Measurements from ENCODE around the gene ADPRHL1.
"Not testable (repeated sequence)": the region's sequence is repeated elsewhere in the genome, so short reads cannot be mapped to it uniquely, and the experiment has no call there.

ADPRHL1 gene

DNA sequence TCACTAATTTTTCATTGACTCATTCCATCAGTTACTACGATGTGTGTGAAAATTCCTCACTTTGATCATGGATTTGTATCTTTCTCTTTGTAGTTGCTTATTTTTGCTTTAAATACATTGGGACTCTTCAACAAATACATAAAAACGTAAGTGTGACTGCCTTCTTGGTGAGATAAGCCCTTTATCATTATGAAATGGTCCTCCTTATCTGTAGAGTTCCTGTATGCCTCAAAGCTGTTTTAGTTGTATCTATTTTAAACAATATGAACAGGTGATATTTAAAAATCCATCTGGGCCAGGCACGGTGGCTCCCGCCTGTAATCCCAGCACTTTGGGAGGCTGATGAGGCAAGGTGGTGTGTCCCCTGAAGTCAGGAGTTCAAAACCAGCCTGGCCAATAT is 25.9 kb upstream of the ADPRHL1 start:
- no peak for DNase-seq (ENCODE audit: low read depth in 1 of 2, low spot score in 1 of 2)

DNA sequence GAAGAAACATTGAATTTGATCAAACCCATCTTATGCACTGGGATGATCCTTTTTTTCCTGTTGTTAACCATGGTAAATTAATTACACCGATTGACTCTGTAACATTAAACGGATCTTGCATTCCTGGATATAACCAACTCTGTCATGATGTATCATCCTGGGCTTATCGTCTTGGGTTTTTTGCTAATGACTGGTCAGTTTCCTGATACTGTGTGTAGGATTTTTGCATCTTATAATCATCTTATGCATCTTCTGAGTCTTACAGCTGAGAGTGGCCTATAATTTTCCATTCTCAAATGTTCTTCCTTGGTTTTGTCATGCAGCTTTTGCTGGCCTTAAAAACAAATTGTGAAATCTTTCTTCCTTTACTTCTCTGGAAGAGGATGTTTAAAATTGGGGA is 24.4 kb upstream of the ADPRHL1 start:
- DNase-seq (ENCODE audit: low read depth in 1 of 2, low spot score in 1 of 2), result no peak

DNA sequence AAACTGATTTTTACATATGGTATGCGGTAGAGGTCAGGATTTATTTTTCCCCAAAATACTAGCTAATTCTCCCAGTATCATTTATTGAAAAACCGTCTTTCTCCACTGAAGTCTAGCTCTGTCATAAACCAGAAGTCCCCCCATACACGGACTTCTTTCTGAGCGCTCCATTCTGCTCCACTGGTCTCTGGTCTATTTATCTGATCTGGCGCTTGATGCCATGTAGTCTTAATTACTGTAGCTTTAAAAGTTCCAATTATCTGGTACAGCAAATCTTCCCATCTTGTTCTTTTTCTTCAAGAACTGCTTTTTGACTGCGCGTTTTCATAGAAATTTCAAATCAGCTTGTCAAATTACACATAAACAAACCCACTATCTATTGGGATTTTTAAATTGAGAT is 23.5 kb upstream of the ADPRHL1 start:
- DNase-seq (ENCODE audit: low read depth in 1 of 2, low spot score in 1 of 2), result no peak

DNA sequence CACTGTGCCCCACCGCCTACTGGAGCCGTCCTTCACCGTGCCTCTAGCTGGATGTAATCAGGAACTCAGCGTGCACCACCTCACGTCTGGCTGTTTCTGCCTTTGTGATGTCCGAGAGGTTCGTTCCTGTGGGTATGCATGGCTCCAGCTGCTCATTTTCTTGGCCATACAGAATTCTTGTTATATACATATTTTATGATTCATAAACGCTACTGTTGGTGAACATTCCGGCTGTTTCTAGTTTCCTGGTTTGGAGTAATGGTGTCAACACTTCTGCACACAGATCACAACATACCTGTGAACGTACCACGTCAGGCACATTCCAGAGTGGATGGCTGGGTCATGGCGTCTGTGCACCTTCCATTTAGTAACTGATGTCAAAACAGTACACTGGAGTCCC is 22.6 kb upstream of the ADPRHL1 start:
- no peak for DNase-seq (ENCODE audit: low read depth in 1 of 2, low spot score in 1 of 2)

DNA sequence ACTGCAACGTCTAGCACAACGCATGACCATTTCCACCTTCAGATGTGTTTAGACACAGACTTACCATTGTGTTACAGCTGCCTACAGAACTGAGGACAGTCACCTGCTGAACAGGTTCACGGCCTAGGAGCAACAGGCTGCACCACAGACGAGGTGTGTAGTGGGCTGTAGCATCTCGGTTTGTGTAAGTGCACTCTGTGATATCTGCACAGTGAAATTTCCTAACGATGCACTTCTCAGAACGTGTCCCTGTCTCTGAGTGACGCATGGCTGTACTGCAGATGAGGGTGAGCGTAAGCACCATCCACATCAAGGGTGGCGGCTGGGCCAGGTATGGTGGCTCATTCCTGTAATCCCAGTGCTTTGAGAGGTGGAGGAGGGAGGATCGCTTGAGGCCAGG is 22.0 kb upstream of the ADPRHL1 start:
- DNase-seq (ENCODE audit: low read depth in 1 of 2, low spot score in 1 of 2), result no peak

DNA sequence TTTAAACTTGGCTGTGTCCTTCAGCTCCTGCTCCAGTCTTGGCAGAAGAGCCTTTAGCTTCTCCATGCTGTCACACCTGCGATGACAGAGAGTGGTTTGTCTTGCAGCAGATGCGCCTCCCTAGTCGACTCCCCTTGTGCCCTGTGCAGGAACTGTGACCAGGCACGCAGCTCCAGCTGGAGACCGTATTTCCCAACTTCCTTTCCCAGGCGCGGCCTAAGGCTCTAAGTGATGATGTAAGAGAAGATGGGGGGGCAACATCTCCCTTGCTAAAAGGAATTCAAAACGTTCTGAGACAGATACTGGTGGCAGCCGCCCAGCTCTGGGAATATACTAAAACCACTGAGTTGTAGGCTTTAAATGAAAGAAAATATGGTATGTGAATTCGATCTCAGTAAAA is 20.9 kb upstream of the ADPRHL1 start:
- no peak for DNase-seq (ENCODE audit: low read depth in 1 of 2, low spot score in 1 of 2)

DNA sequence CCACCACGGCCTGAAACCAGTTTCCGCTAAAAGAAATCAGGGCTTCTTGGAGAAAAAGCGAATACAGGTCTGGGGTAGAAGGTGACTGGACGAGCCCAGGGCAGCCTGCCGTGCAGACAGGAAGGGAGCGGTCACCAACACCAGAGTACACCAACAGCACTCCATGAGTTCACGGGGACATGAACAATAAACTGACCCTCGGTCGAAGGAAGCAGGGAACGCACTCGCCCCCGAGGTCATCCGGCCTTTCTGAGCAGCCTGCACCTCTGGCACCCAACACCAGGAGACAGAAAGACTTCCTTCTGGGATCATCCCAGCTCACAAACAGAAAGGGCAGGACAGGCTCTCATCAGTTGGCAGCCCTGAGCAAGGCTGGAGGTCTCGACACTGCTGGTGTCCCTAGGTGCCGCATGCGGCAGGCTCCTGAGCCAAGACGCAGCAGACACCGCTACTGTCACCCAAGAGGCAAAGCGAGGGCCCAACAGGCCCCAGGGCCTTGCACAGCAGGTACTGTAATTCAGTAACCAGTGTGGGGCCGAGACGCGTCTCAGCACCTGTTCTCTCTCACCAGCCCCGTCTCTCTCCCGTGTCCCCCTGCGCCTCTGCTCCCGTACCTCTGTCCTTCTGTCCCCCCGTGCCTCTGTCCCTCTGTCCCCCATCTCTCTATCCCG is 19.2 kb upstream of the ADPRHL1 start:
- no peak for DNase-seq (ENCODE audit: low read depth in 1 of 2, low spot score in 1 of 2)

DNA sequence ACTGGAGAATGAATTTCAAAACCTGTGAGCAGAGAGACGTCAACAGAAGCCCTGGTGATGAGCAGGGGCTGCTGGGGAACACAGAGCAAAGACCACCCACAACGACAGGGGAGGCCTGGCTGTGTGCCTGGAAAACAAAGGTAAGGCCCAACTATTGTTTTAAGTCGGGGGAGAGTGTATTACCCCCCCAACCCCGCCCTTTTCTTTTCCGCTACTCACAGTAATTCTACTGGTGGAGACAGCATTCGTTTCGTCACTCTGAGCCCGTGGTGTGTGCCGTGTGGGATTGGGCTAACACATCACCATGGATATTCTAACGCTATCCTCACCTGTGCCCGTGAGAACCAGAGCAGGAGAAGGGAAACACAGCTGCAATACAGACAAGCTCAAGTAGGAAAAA is 18.6 kb upstream of the ADPRHL1 start:
- no peak for DNase-seq (ENCODE audit: low read depth in 1 of 2, low spot score in 1 of 2)

DNA sequence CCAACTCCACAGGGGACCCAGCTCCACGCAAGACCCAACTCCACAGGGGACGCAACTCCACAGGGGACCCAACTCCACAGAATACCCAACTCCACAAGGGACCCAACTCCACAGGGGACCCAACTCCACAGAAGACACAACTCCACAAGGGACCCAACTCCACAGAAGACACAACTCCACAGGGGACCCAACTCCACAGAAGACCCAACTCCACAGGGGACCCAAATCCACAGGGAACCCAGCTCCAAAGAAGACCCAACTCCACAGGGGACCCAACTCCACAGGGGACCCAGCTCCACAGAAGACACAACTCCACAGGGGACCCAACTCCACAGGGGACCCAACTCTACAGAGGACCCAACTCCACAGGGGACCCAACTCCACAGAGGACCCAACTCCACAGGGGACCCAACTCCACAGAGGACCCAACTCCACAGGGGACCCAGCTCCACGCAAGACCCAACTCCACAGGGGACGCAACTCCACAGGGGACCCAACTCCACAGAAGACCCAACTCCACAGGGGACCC is 17.4 kb upstream of the ADPRHL1 start:
- DNase-seq (ENCODE audit: low read depth in 1 of 2, low spot score in 1 of 2), result not testable (repeated sequence)

DNA sequence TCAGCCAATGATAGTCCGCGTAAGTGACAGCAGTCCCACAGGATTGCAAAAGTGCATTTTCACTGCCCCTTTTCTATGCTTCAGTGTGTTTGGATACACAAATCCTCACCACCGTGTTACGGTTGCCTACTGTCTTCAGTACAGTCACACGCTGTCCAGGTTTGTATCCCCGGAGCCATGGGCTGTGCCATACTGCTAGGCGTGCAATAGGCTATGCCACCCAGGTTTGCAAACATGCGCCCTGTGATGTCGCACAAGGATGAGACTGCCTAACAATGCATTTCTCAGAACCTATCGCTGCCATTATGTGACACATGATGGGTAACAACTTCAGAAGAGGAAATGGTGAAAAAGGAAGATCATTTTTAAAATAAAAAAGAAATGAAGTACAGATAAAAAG is 16.8 kb upstream of the ADPRHL1 start:
- no peak for DNase-seq (ENCODE audit: low read depth in 1 of 2, low spot score in 1 of 2)

DNA sequence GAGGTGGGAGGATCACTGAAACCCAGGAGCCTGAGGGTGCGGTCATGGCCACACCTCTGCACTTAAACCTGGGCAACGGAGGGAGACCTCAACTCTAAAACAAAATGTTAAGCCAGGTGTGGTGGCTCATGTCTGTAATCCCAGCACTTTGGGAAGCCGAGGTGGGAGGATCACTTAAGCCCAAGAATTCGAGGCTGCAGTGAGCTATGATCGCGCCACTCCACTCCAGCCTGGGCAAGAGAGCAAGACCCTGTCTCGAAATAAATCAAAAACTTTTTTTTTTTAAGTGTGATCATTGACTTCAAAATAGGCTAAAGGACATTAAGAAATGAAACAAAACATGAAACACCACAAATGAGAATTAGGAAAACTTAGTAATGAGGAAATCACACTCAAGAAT is 16.3 kb upstream of the ADPRHL1 start:
- no peak for DNase-seq (ENCODE audit: low read depth in 1 of 2, low spot score in 1 of 2)

DNA sequence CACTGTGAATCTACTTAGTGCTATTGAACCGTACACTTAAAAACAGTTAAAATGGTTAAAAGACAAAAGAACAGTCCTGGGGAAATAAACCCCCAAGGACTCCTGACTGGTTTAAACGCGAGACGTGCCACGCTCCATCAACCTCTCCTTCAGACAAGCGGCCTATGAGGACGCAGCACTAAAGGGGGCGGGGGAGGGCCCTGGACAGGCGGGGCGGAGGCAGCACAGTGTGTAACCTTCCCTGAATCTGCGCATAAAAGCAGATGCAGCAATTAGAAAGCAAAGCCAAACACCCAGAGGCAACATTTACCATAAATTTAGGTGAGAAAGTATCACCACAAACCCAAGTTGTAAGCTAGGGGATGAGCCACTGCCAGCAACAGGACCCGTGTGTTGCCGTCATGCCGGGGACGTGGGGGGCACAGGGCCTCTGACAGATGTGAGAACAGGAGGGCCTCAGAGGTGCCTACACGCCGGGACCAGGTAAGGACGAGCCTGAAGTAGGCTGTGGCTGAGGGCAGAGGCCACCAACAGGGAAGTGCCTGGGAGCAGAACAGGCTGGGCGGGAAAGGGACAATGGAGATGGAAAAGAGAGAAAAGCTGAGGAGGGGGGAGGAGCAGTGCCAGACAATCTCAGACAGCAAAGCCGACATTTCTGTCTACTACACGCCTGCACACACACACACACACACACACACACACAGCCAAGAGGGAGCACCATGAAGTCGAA is 15.3 kb upstream of the ADPRHL1 start:
- DNase-seq (ENCODE audit: low read depth in 1 of 2, low spot score in 1 of 2), result no peak

DNA sequence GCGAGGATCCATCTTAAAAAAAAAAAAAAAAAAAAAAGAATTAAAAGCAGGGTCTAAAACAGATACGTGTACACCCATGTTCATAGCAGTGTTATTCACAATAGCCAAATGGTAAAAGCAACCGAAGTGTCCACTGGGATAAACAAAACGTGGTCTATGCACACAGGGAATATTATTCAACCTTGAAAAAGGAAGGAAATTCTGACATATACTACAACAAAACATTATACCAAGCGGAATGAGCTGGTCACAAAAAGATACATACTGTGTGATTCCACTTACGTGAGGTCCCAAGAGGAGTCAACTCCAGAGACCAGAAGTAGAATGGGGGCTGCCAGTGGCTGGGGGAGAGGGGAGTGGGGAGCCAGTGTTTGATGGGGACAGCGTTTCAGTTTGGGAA is 14.7 kb upstream of the ADPRHL1 start:
- no peak for DNase-seq (ENCODE audit: low read depth in 1 of 2, low spot score in 1 of 2)

DNA sequence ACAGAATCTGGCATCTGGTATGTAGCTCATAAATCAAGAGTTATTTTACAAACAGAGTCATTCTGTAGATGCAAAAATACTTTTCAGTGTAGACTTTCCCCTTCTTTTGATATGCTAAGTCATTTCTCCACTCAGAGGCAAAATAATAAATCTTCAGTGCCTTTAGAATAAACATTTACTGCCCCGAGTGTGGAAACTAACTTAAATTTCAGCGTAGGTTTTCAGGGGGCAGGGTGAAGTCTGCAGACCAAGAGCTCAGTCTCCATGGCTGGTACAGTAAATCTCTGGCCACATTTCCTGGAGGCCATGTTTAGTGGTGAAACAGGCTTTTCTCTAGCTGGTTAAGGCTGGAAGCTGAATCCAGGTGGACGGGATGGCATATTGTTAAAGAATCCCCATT is 13.1 kb upstream of the ADPRHL1 start:
- DNase-seq (ENCODE audit: low read depth in 1 of 2, low spot score in 1 of 2), result no peak

DNA sequence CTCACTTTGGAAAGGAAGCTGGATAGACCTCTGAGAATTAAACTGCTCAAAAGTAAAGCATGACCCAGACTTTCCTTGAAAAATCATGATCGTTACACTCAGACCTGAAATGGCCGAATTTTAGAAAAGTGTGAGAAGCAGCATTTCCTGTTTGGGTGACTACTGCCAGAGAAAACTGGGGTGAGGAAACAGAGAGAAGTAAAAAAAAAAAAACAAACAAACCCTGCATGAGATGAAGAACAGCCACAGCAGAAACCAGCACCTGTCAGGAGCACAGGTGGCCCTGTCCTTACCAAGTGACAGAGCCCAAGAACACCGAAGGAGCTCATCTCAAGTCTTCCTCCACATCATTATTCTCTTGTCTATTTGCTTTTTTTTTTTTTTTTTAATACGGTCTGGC is 12.0 kb upstream of the ADPRHL1 start:
- DNase-seq (ENCODE audit: low read depth in 1 of 2, low spot score in 1 of 2), result no peak

DNA sequence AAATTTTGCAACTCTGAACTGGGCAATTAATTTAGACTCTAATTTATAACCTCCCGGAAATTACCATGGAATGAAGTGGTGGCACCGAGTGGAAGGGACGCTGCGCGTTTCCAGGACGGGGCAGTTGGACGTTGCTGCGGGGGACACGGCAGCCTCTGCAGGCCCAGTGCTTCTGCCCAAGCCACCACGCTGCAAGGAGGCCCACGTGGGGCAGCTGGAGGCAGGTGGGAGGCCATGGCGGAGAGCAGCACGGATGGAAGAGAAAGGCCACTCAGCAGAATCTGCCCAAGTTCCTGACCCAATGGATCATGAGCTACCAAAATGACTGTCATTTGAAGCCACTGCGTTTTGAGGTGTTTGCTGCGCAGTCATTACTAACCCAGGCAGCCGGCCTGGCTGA is 11.2 kb upstream of the ADPRHL1 start:
- no peak for DNase-seq (ENCODE audit: low read depth in 1 of 2, low spot score in 1 of 2)

DNA sequence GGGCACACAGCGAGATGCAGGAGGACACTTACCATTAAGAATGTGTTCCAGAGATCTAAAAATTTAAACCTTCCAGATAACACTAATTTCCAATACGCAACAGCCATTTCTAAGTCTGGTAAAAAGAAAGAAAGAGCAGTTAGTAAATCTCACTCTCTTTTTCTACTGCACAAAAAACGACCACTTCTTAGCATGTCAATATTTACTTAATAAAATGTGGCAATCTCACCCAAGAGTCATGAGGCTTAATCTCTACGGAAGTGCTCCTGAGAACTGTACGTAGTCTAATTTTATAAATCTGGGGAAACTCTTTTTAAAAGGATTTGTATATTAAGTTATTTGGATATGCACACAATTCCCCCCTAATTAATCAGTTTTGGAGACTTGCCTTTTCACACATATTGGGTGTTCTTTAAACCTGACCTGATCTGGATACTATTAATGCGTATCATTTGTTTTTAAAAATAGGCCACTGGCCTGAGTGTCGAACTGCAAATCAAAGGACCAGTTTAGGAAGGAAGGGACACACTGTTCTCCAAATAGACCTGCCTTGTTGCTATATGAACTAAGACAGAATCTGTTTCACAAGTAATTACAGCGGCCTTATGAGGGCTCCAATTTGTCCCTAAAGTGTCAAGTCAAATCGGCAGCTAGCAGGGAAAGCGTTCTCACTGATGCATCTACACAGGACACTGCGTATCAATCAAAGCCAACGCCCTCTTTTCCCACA is 7.9 kb upstream of the ADPRHL1 start:
- DNase-seq (ENCODE audit: low read depth in 1 of 2, low spot score in 1 of 2), result no peak

DNA sequence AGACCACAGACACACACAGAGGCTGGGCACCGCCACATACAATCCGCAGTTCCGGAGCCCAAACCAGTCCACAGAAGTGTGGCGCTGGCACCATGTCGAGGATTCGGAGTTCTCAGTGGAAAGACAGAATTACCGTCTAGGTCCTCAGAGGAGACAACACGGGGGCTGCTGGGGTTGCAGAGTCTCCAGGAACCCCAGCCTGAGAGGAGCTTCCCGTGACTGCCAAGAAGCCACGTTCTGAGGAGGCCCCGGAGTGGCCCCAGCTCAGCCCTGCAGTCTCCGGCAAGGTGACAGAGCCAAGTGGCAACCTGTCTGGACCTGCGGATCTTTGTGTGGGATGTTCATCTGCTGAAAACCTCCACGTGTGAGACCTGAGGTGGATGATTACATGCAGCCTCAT is 7.3 kb upstream of the ADPRHL1 start:
- no peak for DNase-seq (ENCODE audit: low read depth in 1 of 2, low spot score in 1 of 2)

DNA sequence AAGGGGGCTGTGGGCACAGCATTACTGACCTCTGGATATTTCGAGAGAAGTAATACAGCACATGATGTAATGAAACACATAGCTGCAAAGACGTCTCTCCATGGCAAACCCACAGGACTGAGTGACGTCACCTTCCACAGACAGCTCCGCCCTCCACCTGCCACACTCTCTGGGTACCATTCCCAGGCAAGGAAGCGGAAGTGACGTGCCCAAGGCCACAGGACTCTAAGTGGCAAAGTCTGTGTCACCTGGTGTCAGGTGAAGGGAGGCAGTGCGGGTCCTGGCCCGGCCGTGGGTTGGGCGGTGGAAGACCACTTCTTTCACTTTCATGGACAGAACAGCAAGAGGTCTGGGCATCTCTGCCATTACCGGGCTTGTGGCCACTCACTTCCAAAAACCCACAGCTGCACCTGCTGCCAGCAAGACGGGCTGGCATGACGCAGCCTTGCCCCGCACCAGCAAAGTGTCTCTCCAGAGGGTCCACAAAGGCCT is 6.8 kb upstream of the ADPRHL1 start:
- no peak for DNase-seq (ENCODE audit: low read depth in 1 of 2, low spot score in 1 of 2)

DNA sequence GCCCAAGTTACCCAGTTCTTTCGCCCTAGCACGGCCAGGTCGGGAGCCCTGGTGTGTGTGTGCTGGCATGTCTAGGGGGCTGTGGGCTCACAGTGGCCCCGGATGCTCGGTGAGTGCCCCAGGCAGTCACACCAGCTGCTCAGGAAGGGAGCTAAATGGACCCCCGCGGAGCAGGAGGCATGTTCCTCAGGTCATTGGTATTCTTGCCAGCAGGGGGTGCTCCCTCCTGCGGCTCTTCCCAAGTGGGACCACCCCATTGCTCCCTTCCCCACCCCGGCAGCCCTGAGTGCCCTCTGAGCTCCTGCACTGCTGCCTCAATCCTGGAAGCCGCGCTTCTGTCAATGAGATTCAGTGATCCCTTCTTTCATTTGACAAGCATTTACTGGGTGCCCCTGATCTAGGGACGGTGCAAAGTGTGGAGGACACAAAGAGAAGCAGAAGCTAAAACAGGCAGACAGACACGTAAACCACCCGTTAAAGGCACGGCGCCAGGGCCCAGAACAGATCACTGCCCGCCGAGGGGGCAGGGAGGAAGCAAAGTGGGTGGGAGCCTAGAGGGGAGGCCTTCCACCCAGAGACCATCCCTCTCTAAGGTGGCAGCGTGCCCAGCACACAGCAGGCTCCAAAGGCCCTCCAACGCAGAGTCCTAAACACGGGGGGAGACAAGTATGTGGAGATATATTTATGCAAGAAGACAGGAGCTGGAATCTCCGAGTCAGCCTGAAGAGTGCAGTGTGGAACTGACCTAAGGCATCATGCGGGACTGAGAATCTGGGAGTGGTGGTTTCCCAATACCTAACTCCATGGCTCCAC is 5.2 kb upstream of the ADPRHL1 start:
- no peak for DNase-seq (ENCODE audit: low read depth in 1 of 2, low spot score in 1 of 2)

DNA sequence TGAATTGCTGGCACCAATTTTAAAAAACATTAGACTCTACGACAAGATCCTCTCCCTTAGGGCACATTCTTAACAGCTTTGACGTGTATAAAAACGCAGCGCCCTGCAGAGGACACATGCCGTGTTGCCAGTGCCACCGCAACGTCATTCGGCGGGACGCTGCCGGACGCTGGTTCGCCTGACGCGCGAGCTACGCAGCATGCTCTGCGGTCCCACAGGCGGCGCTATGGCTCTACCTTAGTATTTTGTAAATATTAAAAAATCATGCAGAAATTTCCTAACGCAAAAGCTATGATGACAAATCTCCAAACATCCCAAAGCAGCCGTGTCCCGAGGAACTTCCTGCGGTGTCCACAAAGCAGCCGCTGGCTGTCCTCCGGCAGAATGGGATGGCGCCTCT is 4.2 kb upstream of the ADPRHL1 start:
- DNase-seq (ENCODE audit: low read depth in 1 of 2, low spot score in 1 of 2), result no peak
